ENCODE measurements around the gene SV2B. TPM values are rescaled to one million over a fixed set of nuclear protein-coding genes. Genes with fewer than 3 reads are reported as not detected.

The SV2B gene
- total RNA-seq, 1 donor from 2014 or later: 0.26 TPM

- FAIRE-seq: no peak
- no peak for TF ChIP-seq CTCF (IDR thresholded peaks at IDR 0.05; ENCODE audit: insufficient read depth, low read length, severe bottlenecking)
- DNase-seq (ENCODE audit: low read depth): no peak
- Histone ChIP-seq H3K4me3 (ENCODE audit: low read depth, low read length) (no peak overlapping the region), H3K27me3 (ENCODE audit: control insufficient read depth, insufficient read depth, low read length) (no peaks in the 10 kb centered on the region), H3K36me3 (ENCODE audit: control insufficient read depth, insufficient read depth, low read length) (no peaks in the 10 kb centered on the region)
Measured at GRCh38 chr15:91150502-91151160, 50.6 kb downstream of the SV2B start.

GRCh38 chr15:91151781-91152563, 51.9 kb downstream of the SV2B start:
- no peak for DNase-seq (ENCODE audit: low read depth)
- no peak for FAIRE-seq

GRCh38 chr15:91152896-91153581, 53.0 kb downstream of the SV2B start:
- no peak for TF ChIP-seq CTCF (IDR thresholded peaks at IDR 0.05; ENCODE audit: insufficient read depth, low read length, severe bottlenecking)
- no peaks in the 10 kb centered on the region for H3K27me3 ChIP-seq (ENCODE audit: control insufficient read depth, insufficient read depth, low read length)
- FAIRE-seq: no peak

More at GRCh38 chr15:91151781-91152563, 51.9 kb downstream of the SV2B start:
- Histone ChIP-seq H3K36me3 (ENCODE audit: control insufficient read depth, insufficient read depth, low read length) (no peaks in the 10 kb centered on the region), H3K4me3 (ENCODE audit: low read depth, low read length) (no peak overlapping the region), H3K27me3 (ENCODE audit: control insufficient read depth, insufficient read depth, low read length) (no peaks in the 10 kb centered on the region)
- no peak for TF ChIP-seq CTCF (IDR thresholded peaks at IDR 0.05; ENCODE audit: insufficient read depth, low read length, severe bottlenecking)

GRCh38 chr15:91153954-91154353, 53.9 kb downstream of the SV2B start:
- no peak for DNase-seq (ENCODE audit: low read depth)
- TF ChIP-seq CTCF (IDR thresholded peaks at IDR 0.05; ENCODE audit: insufficient read depth, low read length, severe bottlenecking): no peak
- no peak overlapping the region for H3K4me3 ChIP-seq (ENCODE audit: low read depth, low read length)
- H3K36me3 ChIP-seq (ENCODE audit: control insufficient read depth, insufficient read depth, low read length): no peaks in the 10 kb centered on the region
- FAIRE-seq: no peak
- no peaks in the 10 kb centered on the region for H3K27me3 ChIP-seq (ENCODE audit: control insufficient read depth, insufficient read depth, low read length)

More at GRCh38 chr15:91152896-91153581, 53.0 kb downstream of the SV2B start:
- no peak overlapping the region for H3K4me3 ChIP-seq (ENCODE audit: low read depth, low read length)
- no peaks in the 10 kb centered on the region for H3K36me3 ChIP-seq (ENCODE audit: control insufficient read depth, insufficient read depth, low read length)
- DNase-seq (ENCODE audit: low read depth): no peak

GRCh38 chr15:91156175-91156726, 56.2 kb downstream of the SV2B start:
- Histone ChIP-seq H3K27me3 (ENCODE audit: control insufficient read depth, insufficient read depth, low read length) (no peaks in the 10 kb centered on the region), H3K4me3 (ENCODE audit: low read depth, low read length) (no peak overlapping the region), H3K36me3 (ENCODE audit: control insufficient read depth, insufficient read depth, low read length) (no peaks in the 10 kb centered on the region)
- no peak for TF ChIP-seq CTCF (IDR thresholded peaks at IDR 0.05; ENCODE audit: insufficient read depth, low read length, severe bottlenecking)
- DNase-seq (ENCODE audit: low read depth): no peak
- FAIRE-seq: no peak
